ENCODE results near the gene FXYD4.

- TF ChIP-seq CTCF (optimal IDR thresholded peaks at IDR 0.05 in 1 of 3, IDR thresholded peaks at IDR 0.05 in 1 of 3, conservative IDR thresholded peaks at IDR 0.05 in 1 of 3; ENCODE audit: extremely low read depth in 1 of 3, insufficient read depth in 2 of 3, low read length in 3 of 3): no peak
- no peak for TF ChIP-seq EZH2 (IDR thresholded peaks at IDR 0.05; ENCODE audit: low read length)
These were observed 18.4 kb downstream of the FXYD4 start for GRCh38 chr10:43389867-43390266.
